IPS DF 19.7 (cell line): Measurements from ENCODE around the gene BOLA3.
"Not testable (repeated sequence)": the region's sequence is repeated elsewhere in the genome, so short reads cannot be mapped to it uniquely, and the experiment has no call there.

Source experiments
- DNase-seq: peaks from one replicate; pipeline ENCODE4 v3.0.0-alpha.2; 2013; ENCODE audit warnings: low read depth, low spot score

BOLA3 gene

GRCh38 chr2:74102516-74102915 lies 45.2 kb downstream of the BOLA3 start:
- no peak for DNase-seq

- no peak for DNase-seq
Measured at GRCh38 chr2:74101574-74102300, 46.0 kb downstream of the BOLA3 start.

- DNase-seq: no peak
Measured at GRCh38 chr2:74100254-74101216, 47.2 kb downstream of the BOLA3 start.

- DNase-seq: no peak
Measured at GRCh38 chr2:74099835-74100234, 47.9 kb downstream of the BOLA3 start.

GRCh38 chr2:74099271-74099670 lies 48.4 kb downstream of the BOLA3 start:
- DNase-seq: no peak

- no peak for DNase-seq
Measured at GRCh38 chr2:74097574-74097973, 50.1 kb downstream of the BOLA3 start.

GRCh38 chr2:74096052-74096451 lies 51.7 kb downstream of the BOLA3 start:
- DNase-seq: no peak

- DNase-seq: no peak
Measured at GRCh38 chr2:74095632-74096031, 52.1 kb downstream of the BOLA3 start.

- no peak for DNase-seq
Measured at GRCh38 chr2:74094291-74094690, 53.4 kb downstream of the BOLA3 start.

- DNase-seq: no peak
Measured at GRCh38 chr2:74093840-74094239, 53.9 kb downstream of the BOLA3 start.

- DNase-seq: no peak
Measured at GRCh38 chr2:74093426-74093825, 54.3 kb downstream of the BOLA3 start.

GRCh38 chr2:74092275-74092674 lies 55.4 kb downstream of the BOLA3 start:
- no peak for DNase-seq

- no peak for DNase-seq
Measured at GRCh38 chr2:74091391-74091790, 56.3 kb downstream of the BOLA3 start.

GRCh38 chr2:74089816-74090745 lies 57.6 kb downstream of the BOLA3 start:
- no peak for DNase-seq

GRCh38 chr2:74088676-74089075 lies 59.0 kb downstream of the BOLA3 start:
- not testable (repeated sequence) for DNase-seq

- DNase-seq: no peak
Measured at GRCh38 chr2:74087696-74088095, 60.0 kb downstream of the BOLA3 start.

GRCh38 chr2:74086021-74086420 lies 61.7 kb downstream of the BOLA3 start:
- no peak for DNase-seq
